ENCODE measurements around the gene STAMBPL1. TPM values are rescaled to one million over a fixed set of nuclear protein-coding genes. Genes with fewer than 3 reads are reported as not detected.

STAMBPL1 gene
- total RNA-seq, 3 donors from 2014 or later (not counting 1 experiment from before 2014, with no cell fraction given), result 14.8 to 30.3 (median 18.1) TPM

DNA sequence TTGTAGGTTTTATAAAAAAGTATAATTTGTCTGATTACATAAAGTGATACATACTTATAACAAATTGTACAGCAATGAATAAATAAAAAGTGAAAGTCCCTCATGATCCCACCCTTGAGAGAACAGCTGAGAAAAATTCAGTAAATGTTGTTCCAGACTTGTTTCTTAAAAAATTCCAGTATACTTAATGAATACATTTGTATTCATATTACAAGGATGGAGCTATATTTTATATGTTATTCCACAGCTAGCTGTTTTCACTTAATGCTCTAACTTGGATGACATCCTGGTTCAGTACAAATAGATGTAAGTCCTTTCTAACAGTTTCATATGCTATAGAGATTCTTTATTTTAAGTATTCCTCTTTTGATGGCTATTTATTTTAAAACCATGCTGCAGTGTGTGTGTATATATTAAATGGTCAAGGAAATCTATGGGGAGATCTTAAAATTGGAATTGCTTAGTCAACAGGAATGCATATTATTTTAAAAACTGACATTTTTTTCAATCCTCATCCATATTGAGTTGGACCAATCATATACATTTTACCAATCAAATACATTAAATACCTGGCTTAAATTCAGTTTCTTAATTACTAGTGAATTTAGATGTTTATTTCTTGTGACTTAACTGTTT lies 8.9 kb downstream of the STAMBPL1 start:
- DNase-seq (no peak), ATAC-seq (no peak)
- Mint-ChIP-seq H3K27ac (no peak overlapping the region), H3K36me3 (no peaks in the 10 kb centered on the region), H3K4me1 (peaks cover 25 to 30% of the 10 kb centered on the region in 2 donors), H3K9me3 (no peaks in the 10 kb centered on the region), H3K27me3 (ENCODE audit: low read depth in 2 of 2) (no peaks in the 10 kb centered on the region), H3K4me3 (no peak overlapping the region)
- Histone ChIP-seq H3K4me3 (ENCODE audit: low read length) (no peak overlapping the region), H3K4me1 (ENCODE audit: control insufficient read depth, insufficient read depth, low read length) (peaks cover 4% of the 10 kb centered on the region), H3K36me3 (ENCODE audit: control insufficient read depth, insufficient read depth, low read length) (peaks cover under 1% of the 10 kb centered on the region), H3K27ac (ENCODE audit: low read length) (no peak overlapping the region), H3K27me3 (ENCODE audit: control insufficient read depth, insufficient read depth, low read length) (no peaks in the 10 kb centered on the region), H3K9me3 (ENCODE audit: control insufficient read depth, insufficient read depth, low read length) (no peaks in the 10 kb centered on the region)
- intact Hi-C loops (cut with micrococcal nuclease), result no loop called here
- TF ChIP-seq, protein P1, sequence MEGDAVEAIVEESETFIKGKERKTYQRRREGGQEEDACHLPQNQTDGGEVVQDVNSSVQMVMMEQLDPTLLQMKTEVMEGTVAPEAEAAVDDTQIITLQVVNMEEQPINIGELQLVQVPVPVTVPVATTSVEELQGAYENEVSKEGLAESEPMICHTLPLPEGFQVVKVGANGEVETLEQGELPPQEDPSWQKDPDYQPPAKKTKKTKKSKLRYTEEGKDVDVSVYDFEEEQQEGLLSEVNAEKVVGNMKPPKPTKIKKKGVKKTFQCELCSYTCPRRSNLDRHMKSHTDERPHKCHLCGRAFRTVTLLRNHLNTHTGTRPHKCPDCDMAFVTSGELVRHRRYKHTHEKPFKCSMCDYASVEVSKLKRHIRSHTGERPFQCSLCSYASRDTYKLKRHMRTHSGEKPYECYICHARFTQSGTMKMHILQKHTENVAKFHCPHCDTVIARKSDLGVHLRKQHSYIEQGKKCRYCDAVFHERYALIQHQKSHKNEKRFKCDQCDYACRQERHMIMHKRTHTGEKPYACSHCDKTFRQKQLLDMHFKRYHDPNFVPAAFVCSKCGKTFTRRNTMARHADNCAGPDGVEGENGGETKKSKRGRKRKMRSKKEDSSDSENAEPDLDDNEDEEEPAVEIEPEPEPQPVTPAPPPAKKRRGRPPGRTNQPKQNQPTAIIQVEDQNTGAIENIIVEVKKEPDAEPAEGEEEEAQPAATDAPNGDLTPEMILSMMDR (IDR thresholded peaks at IDR 0.05), result no peak

DNA sequence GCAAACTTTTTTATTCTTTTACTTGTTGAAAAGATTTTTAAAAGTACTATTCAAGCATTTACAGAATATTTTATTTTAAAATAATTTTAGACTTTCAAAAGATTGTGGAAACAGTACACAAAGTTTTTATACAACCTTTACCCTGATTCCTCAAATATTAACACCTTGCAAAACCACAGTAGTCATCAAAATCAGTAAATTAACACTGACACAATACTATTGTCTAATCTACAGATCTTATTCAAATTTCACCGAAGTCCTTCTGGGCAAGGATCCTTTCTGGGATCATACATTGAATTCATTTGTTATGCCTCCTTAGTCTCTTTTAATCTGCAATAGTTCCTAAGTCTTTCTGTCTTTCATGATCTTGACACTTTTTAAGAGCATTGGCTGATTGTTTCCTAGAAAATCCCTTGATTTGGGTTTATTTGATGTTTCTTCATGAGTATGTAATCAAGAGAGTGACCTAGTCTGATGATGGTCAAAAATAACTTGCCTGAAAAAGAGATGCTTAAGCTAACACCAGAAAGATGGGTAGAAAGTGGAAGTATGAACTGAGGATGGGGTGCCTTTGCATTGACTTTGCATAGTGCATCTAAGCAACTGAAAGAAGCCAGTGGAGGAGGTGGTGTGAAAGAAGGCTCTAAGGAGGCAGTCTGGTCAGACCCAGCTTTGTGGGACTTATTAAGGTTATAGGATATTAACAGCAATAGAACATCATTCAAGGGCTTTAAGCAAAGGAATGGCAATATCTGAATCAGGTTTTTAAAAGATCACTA lies 9.7 kb downstream of the STAMBPL1 start:
- peaks cover 2% of the 10 kb centered on the region for H3K36me3 ChIP-seq (ENCODE audit: control insufficient read depth, insufficient read depth, low read length)
- peaks cover 4% of the 10 kb centered on the region for H3K4me1 ChIP-seq (ENCODE audit: control insufficient read depth, insufficient read depth, low read length)
- Mint-ChIP-seq H3K9me3 (no peaks in the 10 kb centered on the region), H3K36me3 (no peaks in the 10 kb centered on the region), H3K4me1 (peaks cover 19 to 22% of the 10 kb centered on the region in 2 donors), H3K27ac (no peak overlapping the region), H3K27me3 (ENCODE audit: low read depth in 2 of 2) (no peaks in the 10 kb centered on the region), H3K4me3 (no peak overlapping the region)
- no peaks in the 10 kb centered on the region for H3K9me3 ChIP-seq (ENCODE audit: control insufficient read depth, insufficient read depth, low read length)
- H3K27ac ChIP-seq (ENCODE audit: low read length), result no peak overlapping the region
- intact Hi-C loops (cut with micrococcal nuclease), result no loop called here
- TF ChIP-seq, protein P1 (IDR thresholded peaks at IDR 0.05), result no peak
- DNase-seq (no peak), ATAC-seq (no peak)
- H3K27me3 ChIP-seq (ENCODE audit: control insufficient read depth, insufficient read depth, low read length), result no peaks in the 10 kb centered on the region
- WGBS (ENCODE audit: insufficient coverage), result 68% methylated on average over 1 of the region's 1 CpG
- H3K4me3 ChIP-seq (ENCODE audit: low read length), result no peak overlapping the region

DNA sequence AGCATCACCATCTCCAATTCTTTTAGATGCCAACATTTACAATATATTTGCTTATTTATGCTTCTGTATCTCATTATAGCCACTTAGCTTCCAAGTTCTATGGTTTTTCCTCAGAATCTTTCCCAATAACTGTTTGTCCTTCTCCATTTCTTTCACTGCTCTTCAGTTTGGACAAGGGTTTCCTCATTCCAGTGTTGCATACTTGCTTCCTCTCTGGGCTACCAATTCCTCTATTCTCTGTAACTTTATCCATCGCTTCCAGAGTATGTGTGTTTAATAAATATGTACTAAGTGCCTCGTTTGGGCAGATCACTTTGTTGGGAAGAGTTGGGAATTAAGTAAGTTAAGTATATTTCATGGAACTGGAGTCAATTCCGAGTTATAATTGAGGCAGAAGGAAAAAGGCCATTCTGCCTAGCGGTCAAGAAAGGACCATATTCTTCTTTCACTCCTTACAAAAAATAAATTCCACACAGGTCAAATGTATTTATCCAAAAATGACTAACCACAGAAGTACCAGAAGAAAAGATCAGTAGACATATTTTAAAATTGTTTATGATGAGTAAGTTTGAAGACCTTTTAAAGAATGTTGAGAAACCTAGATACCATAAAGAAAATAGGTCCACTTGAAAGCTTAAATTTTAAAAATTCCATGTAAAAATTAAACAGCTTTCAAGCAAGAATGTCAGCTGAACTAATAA lies 10.8 kb downstream of the STAMBPL1 start:
- Mint-ChIP-seq H3K4me1 (peaks cover 11 to 19% of the 10 kb centered on the region in 2 donors), H3K27me3 (ENCODE audit: low read depth in 2 of 2) (no peaks in the 10 kb centered on the region), H3K36me3 (no peaks in the 10 kb centered on the region), H3K27ac (no peak overlapping the region), H3K9me3 (no peaks in the 10 kb centered on the region), H3K4me3 (no peak overlapping the region)
- Histone ChIP-seq H3K36me3 (ENCODE audit: control insufficient read depth, insufficient read depth, low read length) (peaks cover 2% of the 10 kb centered on the region), H3K27me3 (ENCODE audit: control insufficient read depth, insufficient read depth, low read length) (no peaks in the 10 kb centered on the region), H3K9me3 (ENCODE audit: control insufficient read depth, insufficient read depth, low read length) (no peaks in the 10 kb centered on the region), H3K27ac (ENCODE audit: low read length) (no peak overlapping the region), H3K4me1 (ENCODE audit: control insufficient read depth, insufficient read depth, low read length) (peaks cover 4% of the 10 kb centered on the region), H3K4me3 (ENCODE audit: low read length) (no peak overlapping the region)
- WGBS (ENCODE audit: insufficient coverage), result 88% methylated on average over 4 of the region's 4 CpGs
- ATAC-seq (no peak), DNase-seq (no peak)
- TF ChIP-seq, protein P1 (IDR thresholded peaks at IDR 0.05), result no peak
- intact Hi-C loops (cut with micrococcal nuclease), result no loop called here

Data from natural killer cell (primary cell).